NCI-H1092 treated with DMSO at 0.1 percent for 48 hours (cell line): Measurements from ENCODE around the gene RAB22A.
"Not testable (repeated sequence)": the region's sequence is repeated elsewhere in the genome, so short reads cannot be mapped to it uniquely, and the experiment has no call there.

Source experiments
- DNase-seq: peaks from one replicate; lab custom pipeline; 2025; lab: John Stamatoyannopoulos, UW

The RAB22A gene

DNA sequence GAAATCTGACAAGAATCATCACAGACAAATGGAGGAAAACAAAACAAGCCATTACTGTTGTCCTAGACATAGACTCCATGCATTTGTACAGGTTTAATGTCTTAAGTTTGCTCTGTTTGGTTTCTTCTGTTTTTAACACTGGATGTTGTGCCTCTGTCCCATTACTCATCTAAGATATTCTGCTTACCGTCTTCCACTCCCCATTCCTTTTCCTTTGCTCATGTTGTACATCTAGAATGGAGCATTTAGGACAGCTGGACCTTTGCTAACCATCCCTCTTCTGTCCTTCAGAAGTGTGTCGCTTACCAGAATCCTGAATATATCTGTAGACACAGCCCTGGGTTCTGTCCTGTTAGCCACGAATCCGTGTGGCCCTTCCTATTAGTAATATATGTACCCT, 35.2 kb downstream of the RAB22A start:
- DNase-seq: no peak

DNA sequence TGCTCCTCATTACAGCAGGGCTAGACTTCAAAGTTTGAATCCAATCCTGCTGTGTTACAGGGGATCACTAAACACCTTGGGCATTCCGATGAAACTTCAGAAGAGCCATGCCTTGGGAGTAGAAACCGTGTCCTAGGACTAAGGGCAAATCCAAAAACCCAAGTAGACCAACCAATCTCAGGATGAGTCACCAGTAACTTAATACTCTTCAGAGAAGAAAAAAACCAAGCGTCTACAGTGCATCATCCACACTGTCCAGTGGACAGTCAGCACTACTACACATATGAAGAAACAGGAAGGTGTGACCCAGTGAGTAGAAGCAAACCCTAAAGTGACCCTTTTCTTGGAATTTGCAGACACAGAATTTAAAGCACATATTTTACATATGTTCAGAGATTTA, 40.1 kb downstream of the RAB22A start:
- DNase-seq: no peak

DNA sequence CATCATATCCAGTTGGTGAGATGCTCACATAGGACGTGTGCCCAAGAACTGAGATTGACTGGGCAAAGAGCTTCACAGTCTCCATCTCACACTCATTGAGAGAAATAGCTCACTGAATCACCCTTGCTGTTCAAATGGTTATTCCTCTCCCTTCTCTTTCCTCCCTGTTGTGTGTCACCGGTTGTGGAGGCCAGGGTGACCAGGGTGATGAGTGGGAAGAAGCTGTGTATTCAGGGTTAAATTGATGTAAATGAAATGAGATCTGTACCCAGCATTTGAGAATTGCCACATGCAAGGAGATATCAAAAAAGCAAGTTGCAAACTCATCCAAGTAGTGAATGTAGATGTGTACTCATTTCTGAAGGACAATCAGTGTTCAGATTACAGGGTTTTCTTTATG, 43.0 kb downstream of the RAB22A start:
- no peak for DNase-seq

DNA sequence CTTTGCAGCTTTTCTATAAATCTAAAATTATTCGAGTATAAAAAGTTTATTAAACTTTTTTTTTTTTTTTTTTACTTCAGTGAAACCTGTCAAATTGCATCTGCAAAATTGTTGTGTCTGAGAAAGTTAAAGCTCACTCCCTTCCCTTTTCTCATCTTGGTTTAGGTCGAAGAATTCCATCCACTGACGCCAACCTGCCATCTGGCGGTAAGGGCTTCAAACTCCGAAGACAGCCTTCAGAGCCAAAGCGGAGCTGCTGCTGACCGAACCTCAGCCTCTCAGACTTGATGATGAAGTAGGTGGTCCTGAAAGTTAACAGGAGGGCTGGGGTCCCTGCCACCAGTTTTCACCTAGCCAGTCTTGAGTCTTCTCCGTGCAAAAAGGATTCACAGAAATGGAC, 49.9 kb downstream of the RAB22A start:
- no peak for DNase-seq

DNA sequence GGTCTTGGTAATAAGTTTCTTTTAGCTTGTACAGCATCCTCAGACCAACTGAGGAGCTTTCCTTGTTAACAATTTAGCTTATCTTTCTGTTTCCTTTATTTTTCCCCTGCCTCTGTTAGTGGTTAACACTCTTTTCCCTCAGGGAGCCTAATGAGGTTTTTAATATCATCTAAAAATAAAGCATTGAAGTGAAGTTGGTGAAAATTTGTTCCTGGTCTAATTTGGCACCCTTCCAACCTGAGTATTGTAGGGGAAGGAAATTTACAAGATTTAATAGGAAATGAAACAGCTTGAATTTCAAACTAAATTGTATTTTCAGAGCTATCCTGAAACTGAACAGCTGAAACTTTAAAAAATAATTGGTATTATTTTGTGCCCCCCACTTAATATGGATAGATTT, 51.4 kb downstream of the RAB22A start:
- DNase-seq: no peak

DNA sequence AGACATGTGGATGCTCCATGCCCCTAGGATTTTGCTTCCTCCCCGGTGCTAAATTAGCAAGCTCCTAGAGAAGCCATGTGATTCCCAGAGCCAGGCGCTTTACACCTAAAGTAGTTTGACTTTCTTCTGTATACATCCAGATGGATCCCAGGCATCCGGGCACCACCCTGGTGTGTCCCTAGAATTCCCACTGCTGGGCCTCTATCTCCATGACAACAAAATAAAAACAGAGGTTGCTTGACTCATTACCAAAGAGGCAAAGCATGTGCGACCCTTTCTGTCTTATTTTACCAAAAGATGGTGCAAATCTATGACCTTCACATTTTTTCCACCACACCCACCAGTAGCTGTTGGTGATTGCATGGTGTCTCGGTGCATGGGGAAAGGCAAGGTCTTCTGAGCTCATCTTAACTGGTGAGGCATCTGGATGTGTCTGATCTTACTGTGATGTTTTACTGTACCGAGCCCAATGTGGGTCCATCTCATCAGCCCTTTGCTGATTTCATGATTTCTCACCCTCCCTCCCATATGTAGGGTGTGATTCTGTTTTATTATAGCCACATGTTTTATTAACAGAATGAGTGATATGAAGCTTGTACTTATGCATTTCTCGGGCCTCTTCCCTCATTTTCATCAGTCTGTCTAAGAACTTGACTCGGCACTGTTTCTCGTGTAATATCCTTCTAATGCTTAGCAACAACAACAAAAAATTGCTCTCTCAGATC, 52.1 kb downstream of the RAB22A start:
- no peak for DNase-seq

DNA sequence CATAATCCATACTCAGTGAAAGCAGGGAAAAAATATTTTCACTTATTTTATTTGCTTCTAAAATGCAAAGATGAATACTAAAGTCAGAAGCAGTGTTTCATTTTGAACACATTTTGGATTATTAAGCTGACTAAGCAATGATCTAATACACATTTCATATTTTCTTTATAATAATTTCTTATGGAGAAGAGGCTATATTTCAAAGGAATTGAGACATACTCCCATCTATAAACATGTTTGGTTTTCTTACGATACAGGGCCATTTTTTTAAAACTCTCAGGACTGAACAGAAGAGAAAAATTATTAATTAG, 52.6 kb downstream of the RAB22A start:
- DNase-seq: no peak

DNA sequence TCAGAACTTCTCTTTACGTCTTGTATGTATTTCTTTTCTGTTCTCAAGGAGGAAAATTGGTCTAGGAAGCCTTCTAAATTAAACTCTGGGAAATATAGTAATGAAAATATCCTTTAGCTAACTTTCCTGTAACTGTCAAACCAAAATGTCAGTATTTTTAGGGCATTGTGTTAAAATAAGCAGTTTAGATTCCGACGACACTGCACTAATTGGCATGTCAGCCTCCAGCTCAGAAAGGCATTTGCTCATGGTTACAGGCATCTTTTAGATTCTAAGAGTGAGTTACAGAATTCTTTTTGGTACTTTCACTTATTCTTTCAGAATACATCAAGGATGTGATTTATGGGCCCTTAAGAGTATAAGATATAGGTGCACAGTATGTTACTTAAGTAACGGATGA, 53.5 kb downstream of the RAB22A start:
- no peak for DNase-seq

DNA sequence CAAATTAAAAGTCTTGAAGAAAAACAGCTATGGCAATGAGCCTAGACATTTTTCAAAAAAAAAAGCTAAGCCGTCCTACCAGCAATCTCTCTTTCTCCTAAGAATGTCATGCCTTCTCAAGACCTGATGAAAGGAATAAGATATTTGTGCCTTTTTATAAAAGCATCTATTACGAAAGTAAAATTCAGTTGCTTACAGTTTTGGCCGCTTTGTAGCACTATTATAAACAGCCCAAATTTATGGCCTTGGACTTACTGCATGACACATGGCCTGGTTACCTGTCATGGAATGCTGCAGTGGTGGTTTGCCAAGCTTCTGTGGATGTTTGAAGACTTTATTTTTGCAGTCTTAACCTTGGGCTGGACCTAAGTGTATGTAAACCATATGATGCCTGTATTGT, 57.4 kb downstream of the RAB22A start:
- DNase-seq: no peak

DNA sequence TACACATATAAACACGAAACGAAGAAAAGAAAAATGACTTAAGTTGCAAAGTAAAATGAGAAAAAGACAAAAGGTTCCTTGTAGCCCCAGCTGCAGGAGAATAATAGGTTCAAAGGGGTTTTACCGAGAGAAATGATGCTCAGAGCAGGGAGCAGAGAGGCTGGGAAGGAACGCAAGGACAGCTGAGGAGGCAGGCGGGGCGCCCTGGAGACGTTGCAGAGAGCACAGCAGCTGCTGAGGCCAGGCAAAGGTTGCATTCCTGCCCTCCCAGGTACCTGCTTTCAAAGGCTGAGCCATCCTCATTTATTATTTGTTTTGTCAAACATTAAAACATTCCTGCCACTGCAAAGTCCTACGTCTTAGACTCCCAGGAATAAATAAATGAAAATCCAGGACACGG, 63.3 kb downstream of the RAB22A start:
- DNase-seq: no peak

DNA sequence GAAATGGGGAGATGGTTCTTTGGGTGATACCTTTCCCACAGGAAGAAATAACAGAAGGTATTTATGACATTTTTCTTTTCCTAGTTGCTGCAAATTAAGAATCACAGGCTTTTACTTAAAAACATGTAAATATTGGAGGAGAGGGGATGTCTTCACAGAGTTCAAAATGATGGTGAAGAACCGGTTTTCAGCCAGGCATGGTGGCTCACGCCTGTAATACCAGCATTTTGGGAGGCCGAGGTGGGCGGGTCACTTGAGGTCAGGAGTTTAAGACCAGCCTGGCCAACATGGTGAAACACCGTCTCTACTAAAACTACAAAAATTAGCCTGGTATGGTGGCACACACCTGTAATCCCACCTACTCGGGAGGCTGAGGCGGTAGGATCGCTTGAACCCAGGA, 63.8 kb downstream of the RAB22A start:
- DNase-seq: not testable (repeated sequence)

DNA sequence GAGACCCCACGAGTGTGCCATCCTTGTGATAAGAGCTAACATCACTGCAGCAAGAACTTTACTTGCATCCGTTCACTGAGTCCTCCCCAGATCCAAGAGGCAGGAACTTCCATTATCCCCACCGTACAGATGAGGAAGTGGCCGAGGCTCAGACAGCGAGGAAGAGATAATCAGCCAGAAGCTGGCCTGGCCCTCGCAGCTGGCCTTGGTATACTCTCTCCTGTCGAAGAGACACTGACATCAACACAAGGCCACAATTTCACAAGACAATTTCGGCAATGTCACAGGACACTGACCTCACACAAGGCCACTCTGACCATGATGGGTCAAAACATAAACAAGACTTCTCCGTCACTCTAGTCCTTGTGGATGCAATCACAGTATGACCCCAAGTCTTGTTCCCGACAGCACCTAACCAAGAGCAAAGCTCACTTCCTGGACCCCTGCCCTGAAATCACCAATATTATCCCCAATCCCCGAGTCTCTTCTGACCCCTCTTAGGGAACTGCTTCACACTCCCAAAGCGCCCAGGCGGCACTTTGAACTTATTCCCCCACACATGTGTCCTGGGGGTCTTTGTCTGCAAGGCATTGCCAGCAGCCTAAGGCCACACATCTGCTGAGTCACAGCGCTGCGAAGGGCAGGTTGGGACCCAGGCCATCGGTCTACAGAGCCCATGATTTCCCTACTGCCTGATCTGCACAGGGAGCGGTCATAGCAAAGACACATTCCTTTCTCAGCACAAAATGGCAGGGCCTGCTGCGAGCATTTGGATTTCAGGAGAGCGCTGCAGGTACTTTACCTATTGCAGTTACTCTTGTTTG, 64.7 kb downstream of the RAB22A start:
- no peak for DNase-seq

DNA sequence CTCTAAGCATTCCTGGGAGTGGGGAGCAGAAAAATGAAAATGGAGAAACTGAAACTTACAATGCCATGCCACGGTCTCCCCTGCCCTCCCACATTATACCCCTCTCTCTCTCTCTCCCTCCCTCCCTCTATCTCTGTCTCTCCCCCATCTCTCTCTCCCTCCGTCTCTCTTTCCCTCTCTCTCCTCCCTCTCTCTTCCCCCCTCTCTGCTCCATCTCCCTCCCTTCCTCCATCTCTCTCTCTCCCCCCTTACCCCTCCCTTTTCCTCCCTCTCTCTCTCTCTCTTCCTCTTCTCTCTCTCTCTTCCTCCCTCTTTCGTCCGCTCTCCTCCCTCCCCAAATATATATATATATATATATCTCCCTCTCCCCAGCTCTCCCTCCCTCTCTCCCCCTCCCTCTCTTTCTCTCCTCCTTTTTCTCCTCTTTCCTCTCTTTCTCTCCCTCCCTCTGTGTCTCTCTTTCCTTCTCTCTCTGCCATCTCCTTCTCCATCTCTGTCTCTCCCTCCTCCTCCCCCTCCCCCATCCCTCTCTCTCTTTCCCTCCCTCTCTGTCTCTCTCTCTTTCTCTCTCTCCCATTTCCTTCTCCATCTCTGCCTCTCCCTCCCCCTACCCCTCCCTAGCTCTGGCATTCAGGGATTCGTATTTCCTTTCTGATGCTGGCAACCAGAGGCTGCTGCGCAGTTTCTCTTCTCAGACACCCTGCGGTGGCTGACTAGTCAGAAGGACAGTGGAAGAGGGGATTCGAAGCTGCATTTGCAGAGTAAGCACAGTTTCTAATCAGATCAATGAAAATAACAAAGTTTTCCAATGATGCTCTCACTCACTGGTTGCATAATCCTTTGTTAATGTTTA, 65.6 kb downstream of the RAB22A start:
- DNase-seq: no peak

DNA sequence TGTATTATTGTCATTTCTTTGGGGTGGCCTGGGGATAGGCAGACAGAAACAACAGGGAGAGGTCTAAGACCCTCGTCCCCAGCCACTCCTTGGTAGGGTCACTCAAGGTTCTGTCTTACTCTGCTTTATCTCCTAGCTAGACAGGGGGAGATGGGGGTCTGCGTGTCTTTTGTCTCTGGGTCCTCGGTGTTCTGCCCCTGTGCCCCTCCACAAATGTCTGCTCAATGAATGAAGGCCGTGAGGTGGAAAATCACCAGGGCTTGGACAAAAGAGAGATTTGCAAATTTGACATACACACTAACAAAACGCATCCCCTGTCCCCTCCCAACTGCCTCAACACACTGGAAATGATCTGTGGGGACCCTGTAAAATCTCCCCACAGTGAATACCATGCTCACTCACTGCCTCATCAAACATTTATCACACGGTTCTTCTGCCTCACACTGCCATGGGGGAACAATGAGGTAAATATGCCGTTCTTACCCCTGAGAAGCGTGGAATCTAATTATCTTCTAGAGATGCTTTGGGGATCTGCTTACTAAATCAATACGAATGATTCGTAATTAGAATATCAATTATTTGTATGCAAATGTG, 66.3 kb downstream of the RAB22A start:
- DNase-seq: no peak

DNA sequence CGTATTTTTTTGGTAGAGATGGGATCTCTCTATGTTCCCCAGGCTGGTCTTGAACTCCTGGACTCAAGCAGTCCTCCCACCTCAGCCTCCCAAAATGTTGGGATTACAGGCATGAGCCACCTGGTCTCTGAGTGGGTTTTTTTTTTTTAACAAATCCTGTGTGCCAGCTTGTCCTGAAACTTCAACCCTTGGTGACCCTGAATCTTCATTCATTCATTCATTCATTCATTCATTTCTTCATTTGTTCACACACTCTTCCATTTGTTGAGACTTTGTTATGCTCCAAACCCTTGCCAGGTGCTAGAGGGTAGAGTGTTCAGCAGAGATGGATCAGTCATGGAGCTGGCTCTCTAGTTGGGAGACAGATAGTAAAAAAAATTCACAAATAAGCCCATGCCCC, 67.5 kb downstream of the RAB22A start:
- no peak for DNase-seq

DNA sequence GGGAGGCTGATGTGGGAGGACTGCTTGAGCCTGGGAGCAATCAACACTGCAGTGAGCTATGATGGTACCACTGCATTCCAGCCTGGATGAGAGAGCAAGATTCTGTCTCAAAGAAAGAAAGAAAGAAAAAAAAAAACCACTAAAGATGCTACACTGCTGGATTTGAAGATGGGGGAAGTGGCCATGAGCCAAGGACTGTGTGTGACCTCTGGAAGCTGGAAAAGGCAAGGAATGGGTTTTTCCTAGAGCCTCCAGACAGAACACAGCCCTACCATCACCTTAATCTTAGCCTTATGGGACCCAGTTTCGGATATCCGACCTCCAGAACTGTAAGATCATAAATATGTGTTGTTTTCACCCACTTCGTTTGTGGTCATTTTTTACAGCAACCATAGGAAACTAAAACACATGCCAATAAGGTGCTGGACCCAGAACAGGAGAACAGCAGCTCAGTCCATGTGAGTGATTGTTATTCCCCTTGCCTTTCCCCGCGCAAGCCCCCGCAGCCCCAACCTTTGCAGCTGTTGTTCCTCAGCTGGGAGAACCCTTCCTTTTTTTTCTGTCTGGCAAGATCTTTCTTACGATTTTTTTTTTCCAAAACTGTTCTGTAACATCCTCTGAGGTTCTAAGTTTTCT, 68.4 kb downstream of the RAB22A start:
- DNase-seq: no peak

DNA sequence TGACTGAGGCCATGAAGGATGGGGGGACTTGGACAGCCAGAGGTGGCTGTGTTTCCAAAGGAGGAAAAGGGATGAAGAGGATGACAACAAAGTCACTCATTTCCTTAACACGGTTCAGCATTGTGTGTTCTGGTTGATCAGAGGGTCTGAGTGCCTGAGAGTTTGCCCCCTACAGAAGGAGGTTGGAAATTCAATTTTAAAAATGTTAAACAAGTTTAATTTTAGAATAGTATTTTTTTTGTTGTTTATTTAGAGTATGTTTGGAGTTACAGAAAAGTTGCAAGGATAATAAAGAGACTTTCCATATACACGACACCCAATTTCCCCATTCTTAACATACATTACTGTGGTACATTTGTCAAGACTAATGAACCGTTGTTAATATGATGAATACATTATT, 69.2 kb downstream of the RAB22A start:
- DNase-seq: no peak

DNA sequence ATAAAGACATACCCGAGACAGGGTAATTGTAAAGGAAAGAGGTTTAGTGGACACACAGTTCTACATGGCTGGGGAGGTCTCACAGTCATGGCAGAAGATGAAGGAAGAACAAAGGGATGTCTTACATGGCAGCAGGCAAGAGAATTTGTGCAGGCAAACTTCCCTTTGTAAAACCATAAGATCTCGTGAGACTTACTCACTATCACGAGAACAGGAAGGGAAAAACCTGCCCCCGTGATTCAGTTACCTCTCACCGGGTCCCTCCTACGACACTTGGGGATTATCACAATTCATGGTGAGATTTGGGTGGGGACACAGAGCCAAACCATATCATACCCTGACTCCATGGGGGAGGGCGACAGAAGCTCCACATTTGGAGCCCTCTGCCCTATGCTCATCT, 72.1 kb downstream of the RAB22A start:
- no peak for DNase-seq

DNA sequence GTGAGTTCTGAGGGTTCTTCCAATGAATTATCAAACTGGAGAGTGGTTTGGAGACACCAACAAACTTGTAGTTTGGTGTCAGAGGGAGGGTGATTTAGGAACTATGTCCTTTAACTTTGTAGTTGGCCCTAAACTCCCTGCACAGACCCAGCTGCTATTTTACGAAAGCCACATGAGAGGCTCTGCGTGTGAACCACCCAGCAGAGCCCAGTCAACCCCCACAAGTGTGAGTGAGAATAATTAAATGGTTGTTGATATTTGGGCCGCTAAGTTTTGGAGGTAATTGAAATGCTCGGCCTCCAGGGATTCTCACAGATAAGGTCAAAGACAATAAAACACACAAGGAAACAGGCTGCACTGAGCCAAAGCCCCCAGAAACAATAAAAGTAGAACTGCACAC, 72.6 kb downstream of the RAB22A start:
- DNase-seq: no peak

DNA sequence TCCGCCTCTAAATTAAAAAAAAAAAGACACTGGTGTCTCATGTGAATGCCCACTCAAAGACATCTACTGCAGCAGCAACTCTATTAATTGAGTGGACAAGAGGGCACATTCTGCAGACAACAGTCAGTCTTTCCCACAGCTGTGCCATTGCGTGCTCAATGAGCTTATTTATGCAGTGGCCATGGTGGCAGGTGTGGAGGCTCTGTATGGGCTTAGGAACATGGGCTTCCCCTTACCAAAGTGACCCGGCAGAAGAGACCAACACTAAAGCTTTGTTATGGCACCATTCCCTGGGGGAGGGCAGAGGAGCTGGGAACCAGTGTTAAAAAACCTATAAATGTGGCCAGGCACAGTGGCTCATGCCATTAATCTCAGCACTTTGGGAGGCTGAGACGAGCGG, 75.3 kb downstream of the RAB22A start:
- DNase-seq: no peak

DNA sequence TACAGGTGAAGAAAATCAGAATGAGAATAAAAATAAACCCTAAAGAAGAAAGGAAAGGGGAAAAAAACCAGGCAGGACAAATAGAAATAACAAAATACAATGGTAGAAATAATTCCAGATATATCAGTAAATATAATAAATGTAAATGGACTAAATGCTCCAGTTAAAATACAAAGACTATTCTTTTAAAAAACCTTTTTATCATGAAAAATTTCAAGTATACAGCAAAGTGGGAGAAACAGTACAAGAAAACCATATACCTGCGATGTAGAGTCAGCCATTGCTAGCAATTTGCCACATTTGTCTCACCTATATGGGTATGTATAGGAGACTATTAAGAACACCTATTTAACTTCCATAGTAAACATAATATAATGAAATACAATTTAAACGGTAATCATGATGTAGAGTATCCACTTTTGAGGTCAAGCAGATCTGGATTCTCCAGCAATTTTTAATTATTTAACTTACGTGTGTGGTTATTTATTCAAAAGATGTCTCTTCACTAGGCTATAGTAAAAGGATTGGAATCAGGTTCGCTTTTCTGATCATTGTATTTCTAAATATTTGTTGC, 78.6 kb downstream of the RAB22A start:
- DNase-seq: no peak

DNA sequence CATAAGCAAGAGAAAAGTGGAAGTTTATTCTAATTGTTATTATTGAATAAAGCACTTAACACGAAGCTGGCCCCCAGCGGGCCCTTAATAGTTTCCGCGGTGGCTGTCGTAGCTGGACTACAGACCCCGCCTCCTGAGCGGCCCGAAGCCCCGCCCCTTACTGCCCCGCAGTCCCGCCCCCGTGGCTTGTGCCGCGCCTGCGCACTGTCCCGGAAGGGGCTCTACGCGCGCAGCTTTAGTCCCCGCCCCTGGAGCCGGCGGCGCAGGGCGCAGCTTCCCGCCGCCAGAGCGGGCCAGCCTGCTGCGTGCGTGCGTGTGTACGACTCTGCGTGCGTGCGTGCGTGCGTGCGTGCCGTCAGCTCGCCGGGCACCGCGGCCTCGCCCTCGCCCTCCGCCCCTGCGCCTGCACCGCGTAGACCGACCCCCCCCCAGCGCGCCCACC, 79.4 kb downstream of the RAB22A start, which contains the start of gene VAPB:
Gene VAPB (plus strand): TSS at position 348 of the 442 bp plus-strand sequence. CDS start 231 bp downstream, outside the sequence.
- peak; percentile 92 for DNase-seq
